ENCODE measurements around the gene SORD.
A peak's percentile ranks its signal among the peaks of the same experiment; 100 is the strongest.
"Not testable (repeated sequence)": the region's sequence is repeated elsewhere in the genome, so short reads cannot be mapped to it uniquely, and the experiment has no call there.

DNA sequence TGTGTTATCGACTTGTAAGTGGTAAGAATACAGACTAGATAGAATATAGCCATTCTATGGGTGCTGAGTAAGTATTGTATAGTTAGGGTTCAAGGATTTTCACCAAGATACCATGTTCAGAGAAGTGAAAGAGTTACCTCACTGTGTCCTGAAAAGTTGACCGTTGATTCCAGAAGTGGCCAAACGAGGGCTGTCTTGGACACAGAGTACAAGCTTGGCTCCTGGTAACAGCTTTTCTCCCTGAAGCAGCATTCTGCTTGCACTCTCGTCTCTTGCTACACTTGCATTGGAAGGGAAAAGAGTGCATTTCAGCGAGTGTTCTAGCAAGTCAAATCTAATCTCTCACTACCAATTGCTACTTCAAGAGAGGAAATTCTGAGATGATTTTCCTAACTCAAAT lies 18.5 kb downstream of the SORD start:
- TF ChIP-seq POLR2A (IDR thresholded peaks at IDR 0.05): not testable (repeated sequence)
- TF ChIP-seq, protein P1, sequence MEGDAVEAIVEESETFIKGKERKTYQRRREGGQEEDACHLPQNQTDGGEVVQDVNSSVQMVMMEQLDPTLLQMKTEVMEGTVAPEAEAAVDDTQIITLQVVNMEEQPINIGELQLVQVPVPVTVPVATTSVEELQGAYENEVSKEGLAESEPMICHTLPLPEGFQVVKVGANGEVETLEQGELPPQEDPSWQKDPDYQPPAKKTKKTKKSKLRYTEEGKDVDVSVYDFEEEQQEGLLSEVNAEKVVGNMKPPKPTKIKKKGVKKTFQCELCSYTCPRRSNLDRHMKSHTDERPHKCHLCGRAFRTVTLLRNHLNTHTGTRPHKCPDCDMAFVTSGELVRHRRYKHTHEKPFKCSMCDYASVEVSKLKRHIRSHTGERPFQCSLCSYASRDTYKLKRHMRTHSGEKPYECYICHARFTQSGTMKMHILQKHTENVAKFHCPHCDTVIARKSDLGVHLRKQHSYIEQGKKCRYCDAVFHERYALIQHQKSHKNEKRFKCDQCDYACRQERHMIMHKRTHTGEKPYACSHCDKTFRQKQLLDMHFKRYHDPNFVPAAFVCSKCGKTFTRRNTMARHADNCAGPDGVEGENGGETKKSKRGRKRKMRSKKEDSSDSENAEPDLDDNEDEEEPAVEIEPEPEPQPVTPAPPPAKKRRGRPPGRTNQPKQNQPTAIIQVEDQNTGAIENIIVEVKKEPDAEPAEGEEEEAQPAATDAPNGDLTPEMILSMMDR (IDR thresholded peaks at IDR 0.05): peak in 1 of 7 experiments; percentile 8

Measured in body of pancreas (tissue), 4 donors.